ENCODE data around the gene KIAA1549. TPM values are rescaled to one million over a fixed set of nuclear protein-coding genes. Genes with fewer than 3 reads are reported as not detected.

KIAA1549 gene
- total and polyA plus RNA-seq, 10 of the 15 experiments (the other 5 are each of a cell fraction or from before 2014, with no cell fraction given) = 0.02 to 0.82 (median 0.22) TPM

DNA sequence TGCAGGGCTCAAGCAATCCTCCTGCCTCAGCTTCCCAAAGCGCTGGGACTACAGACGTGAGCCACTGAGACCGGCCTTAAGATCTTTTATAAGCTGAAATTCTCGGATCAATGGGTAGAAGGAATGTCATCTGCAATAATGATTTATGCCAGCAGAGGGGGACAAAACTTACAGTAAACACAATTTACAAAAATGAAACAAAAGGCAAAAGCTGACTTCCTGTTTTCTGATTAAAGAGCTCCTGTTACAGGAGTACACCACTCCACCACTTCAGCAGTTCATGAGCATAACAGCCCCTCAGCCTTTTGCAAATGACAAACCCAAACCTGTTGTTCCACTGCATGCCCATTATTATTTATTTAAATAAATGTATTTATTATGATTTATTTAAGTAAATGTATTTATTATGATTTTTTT, 94.7 kb downstream of the KIAA1549 start:
- Histone ChIP-seq H3K79me2 (ENCODE audit: control insufficient read depth, insufficient read depth, low read length) (no peaks in the 10 kb centered on the region), H3K27me3 (replicated peaks in 1 of 2; ENCODE audit: control insufficient read depth in 2 of 2, insufficient read depth in 2 of 2, low read length in 1 of 2) (no peaks in the 10 kb centered on the region), H3K9me3 (replicated peaks; ENCODE audit: control insufficient read depth, insufficient read depth, low read length) (no peaks in the 10 kb centered on the region), H3K4me2 (ENCODE audit: control insufficient read depth, insufficient read depth) (no peak overlapping the region; the same call in 1 of the 2 replicates), H3K36me3 (ENCODE audit: control insufficient read depth in 2 of 2, insufficient read depth in 2 of 2, low read length in 1 of 2) (no peaks in the 10 kb centered on the region), H3K9ac (ENCODE audit: control insufficient read depth, insufficient read depth, low read length) (no peak overlapping the region), H2AFZ (ENCODE audit: control insufficient read depth, low read depth, low read length) (peak overlapping the region; percentile 32), H3K4me1 (ENCODE audit: control insufficient read depth, insufficient read depth, low read length) (no peaks in the 10 kb centered on the region), H3K4me3 (no peak overlapping the region), H4K20me1 (ENCODE audit: control insufficient read depth, insufficient read depth) (no peaks in the 10 kb centered on the region), H3K27ac (ENCODE audit: control insufficient read depth, insufficient read depth) (peak overlapping the region; percentile 18; the same call in 1 of the 2 replicates)
- in situ Hi-C loops (cut with MboI) (loop anchor here (5.0 kb wide), 2 partner anchors 96 to 191 kb away; partner anchors contain the start of gene KIAA1549), intact Hi-C loops (cut with micrococcal nuclease; ENCODE audit: unreplicated experiment) (loop anchor here (1.0 kb wide), 2 partner anchors 94 to 189 kb away; no protein-coding TSS in a partner anchor)
- peak; percentile 95 for ATAC-seq
- peak; percentile 42 for DNase-seq (ENCODE audit: low read depth, low spot score)
- ChIA-PET POLR2A (interaction anchor here (0.7 to 0.9 kb wide), 2 partner anchors 95 to 99 kb away, joined by 3 read pairs; no protein-coding TSS in a partner anchor), SMC1A (ENCODE audit: uncharacterized antibody, unreplicated experiment) (interaction anchor here (0.7 to 1.7 kb wide), 23 partner anchors 8 to 548 kb away, joined by 3 to 17 read pairs (median 4); a partner anchor contains a TSS), RAD21 (ENCODE audit: unreplicated experiment) (interaction anchor here (0.5 to 2.3 kb wide), 18 partner anchors 9 to 246 kb away, joined by 3 to 41 read pairs (median 4); no protein-coding TSS in a partner anchor), CTCF (interaction anchor here (0.6 to 4.4 kb wide), 49 partner anchors 9 to 721 kb away, joined by 3 to 57 read pairs (median 4); a partner anchor contains a TSS)
- TF ChIP-seq, protein P1, sequence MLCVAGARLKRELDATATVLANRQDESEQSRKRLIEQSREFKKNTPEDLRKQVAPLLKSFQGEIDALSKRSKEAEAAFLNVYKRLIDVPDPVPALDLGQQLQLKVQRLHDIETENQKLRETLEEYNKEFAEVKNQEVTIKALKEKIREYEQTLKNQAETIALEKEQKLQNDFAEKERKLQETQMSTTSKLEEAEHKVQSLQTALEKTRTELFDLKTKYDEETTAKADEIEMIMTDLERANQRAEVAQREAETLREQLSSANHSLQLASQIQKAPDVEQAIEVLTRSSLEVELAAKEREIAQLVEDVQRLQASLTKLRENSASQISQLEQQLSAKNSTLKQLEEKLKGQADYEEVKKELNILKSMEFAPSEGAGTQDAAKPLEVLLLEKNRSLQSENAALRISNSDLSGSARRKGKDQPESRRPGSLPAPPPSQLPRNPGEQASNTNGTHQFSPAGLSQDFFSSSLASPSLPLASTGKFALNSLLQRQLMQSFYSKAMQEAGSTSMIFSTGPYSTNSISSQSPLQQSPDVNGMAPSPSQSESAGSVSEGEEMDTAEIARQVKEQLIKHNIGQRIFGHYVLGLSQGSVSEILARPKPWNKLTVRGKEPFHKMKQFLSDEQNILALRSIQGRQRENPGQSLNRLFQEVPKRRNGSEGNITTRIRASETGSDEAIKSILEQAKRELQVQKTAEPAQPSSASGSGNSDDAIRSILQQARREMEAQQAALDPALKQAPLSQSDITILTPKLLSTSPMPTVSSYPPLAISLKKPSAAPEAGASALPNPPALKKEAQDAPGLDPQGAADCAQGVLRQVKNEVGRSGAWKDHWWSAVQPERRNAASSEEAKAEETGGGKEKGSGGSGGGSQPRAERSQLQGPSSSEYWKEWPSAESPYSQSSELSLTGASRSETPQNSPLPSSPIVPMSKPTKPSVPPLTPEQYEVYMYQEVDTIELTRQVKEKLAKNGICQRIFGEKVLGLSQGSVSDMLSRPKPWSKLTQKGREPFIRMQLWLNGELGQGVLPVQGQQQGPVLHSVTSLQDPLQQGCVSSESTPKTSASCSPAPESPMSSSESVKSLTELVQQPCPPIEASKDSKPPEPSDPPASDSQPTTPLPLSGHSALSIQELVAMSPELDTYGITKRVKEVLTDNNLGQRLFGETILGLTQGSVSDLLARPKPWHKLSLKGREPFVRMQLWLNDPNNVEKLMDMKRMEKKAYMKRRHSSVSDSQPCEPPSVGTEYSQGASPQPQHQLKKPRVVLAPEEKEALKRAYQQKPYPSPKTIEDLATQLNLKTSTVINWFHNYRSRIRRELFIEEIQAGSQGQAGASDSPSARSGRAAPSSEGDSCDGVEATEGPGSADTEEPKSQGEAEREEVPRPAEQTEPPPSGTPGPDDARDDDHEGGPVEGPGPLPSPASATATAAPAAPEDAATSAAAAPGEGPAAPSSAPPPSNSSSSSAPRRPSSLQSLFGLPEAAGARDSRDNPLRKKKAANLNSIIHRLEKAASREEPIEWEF (IDR thresholded peaks at IDR 0.05; ENCODE audit: insufficient replicate concordance, low read depth, low read length) = no peak
- TF ChIP-seq ASH2L (IDR thresholded peaks at IDR 0.05; ENCODE audit: borderline replicate concordance, low read depth) (no peak), NBN (IDR thresholded peaks at IDR 0.05) (no peak), TARDBP (IDR thresholded peaks at IDR 0.05; ENCODE audit: borderline replicate concordance) (no peak), POLR2A (IDR thresholded peaks at IDR 0.05; ENCODE audit: low read depth, low read length) (no peak), ZSCAN29 (IDR thresholded peaks at IDR 0.05) (no peak), RAD21 (IDR thresholded peaks at IDR 0.05; ENCODE audit: insufficient read depth, low read depth, low read length) (peak; percentile 66), SMC3 (IDR thresholded peaks at IDR 0.05; ENCODE audit: borderline replicate concordance, low read length) (peak; percentile 71), SPI1 (IDR thresholded peaks at IDR 0.05; ENCODE audit: borderline replicate concordance, insufficient read depth, low read depth, low read length) (peak; percentile 96), TAF1 (IDR thresholded peaks at IDR 0.05; ENCODE audit: borderline replicate concordance, low read depth, low read length) (no peak)
- TF ChIP-seq, protein P2, sequence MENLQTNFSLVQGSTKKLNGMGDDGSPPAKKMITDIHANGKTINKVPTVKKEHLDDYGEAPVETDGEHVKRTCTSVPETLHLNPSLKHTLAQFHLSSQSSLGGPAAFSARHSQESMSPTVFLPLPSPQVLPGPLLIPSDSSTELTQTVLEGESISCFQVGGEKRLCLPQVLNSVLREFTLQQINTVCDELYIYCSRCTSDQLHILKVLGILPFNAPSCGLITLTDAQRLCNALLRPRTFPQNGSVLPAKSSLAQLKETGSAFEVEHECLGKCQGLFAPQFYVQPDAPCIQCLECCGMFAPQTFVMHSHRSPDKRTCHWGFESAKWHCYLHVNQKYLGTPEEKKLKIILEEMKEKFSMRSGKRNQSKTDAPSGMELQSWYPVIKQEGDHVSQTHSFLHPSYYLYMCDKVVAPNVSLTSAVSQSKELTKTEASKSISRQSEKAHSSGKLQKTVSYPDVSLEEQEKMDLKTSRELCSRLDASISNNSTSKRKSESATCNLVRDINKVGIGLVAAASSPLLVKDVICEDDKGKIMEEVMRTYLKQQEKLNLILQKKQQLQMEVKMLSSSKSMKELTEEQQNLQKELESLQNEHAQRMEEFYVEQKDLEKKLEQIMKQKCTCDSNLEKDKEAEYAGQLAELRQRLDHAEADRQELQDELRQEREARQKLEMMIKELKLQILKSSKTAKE (IDR thresholded peaks at IDR 0.05; ENCODE audit: low read depth, poor library complexity, severe bottlenecking) = no peak
- TF ChIP-seq, protein P3, sequence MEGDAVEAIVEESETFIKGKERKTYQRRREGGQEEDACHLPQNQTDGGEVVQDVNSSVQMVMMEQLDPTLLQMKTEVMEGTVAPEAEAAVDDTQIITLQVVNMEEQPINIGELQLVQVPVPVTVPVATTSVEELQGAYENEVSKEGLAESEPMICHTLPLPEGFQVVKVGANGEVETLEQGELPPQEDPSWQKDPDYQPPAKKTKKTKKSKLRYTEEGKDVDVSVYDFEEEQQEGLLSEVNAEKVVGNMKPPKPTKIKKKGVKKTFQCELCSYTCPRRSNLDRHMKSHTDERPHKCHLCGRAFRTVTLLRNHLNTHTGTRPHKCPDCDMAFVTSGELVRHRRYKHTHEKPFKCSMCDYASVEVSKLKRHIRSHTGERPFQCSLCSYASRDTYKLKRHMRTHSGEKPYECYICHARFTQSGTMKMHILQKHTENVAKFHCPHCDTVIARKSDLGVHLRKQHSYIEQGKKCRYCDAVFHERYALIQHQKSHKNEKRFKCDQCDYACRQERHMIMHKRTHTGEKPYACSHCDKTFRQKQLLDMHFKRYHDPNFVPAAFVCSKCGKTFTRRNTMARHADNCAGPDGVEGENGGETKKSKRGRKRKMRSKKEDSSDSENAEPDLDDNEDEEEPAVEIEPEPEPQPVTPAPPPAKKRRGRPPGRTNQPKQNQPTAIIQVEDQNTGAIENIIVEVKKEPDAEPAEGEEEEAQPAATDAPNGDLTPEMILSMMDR (IDR thresholded peaks at IDR 0.05 in 2 of 3, conservative IDR thresholded peaks at IDR 0.05 in 1 of 3; ENCODE audit: control insufficient read depth in 2 of 3, extremely low read depth in 1 of 3, insufficient read depth in 1 of 3, low read depth in 3 of 3, low read length in 3 of 3) = peak; percentile 60 to 78 (median 73)
- FAIRE-seq = peak; percentile 94
- BruUV-seq (replicated peaks) = no TSS peak
- WGBS (ENCODE audit: insufficient coverage, insufficient replicate concordance, low lambda C conversion rate, missing lambda C conversion rate) = 1% methylated on average over 4 of the region's 4 CpGs
